NCI-H82 treated with DMSO at 0.1 percent for 48 hours (cell line): ENCODE data around the gene MANF.
"Not testable (repeated sequence)": the region's sequence is repeated elsewhere in the genome, so short reads cannot be mapped to it uniquely, and the experiment has no call there.

Experiments
- DNase-seq: peaks from one replicate; lab custom pipeline; 2025; ENCODE audit not compliant: unreplicated experiment; lab: John Stamatoyannopoulos, UW

MANF gene

GRCh38 chr3:51384726-51385473 lies at the start of gene MANF:
TSS of gene MANF (plus strand) at chr3:51385291. CDS start at chr3:51385343, 52 bp downstream.
- DNase-seq: peak; percentile 85

GRCh38 chr3:51336261-51336660 lies 48.8 kb upstream of the MANF start:
- no peak for DNase-seq

GRCh38 chr3:51337666-51338065 lies 47.4 kb upstream of the MANF start:
- no peak for DNase-seq

- no peak for DNase-seq
Observed at GRCh38 chr3:51338632-51339031, 46.5 kb upstream of the MANF start.

GRCh38 chr3:51340013-51340829 lies 44.9 kb upstream of the MANF start:
- DNase-seq: no peak

GRCh38 chr3:51340989-51341636 lies 44.0 kb upstream of the MANF start:
- no peak for DNase-seq

- no peak for DNase-seq
Observed at GRCh38 chr3:51343918-51344687, 41.0 kb upstream of the MANF start.

- no peak for DNase-seq
Observed at GRCh38 chr3:51350751-51351150, 34.3 kb upstream of the MANF start.

GRCh38 chr3:51353131-51353530 lies 32.0 kb upstream of the MANF start:
- DNase-seq: peak; percentile 92

GRCh38 chr3:51353691-51354090 lies 31.4 kb upstream of the MANF start:
- DNase-seq: peak; percentile 26

GRCh38 chr3:51354172-51354571 lies 30.9 kb upstream of the MANF start:
- DNase-seq: no peak

- no peak for DNase-seq
Observed at GRCh38 chr3:51354731-51355615, 30.1 kb upstream of the MANF start.

GRCh38 chr3:51355891-51356578 lies 29.1 kb upstream of the MANF start:
- no peak for DNase-seq

- no peak for DNase-seq
Observed at GRCh38 chr3:51357856-51358255, 27.2 kb upstream of the MANF start.

GRCh38 chr3:51358981-51359380 lies 26.1 kb upstream of the MANF start:
- no peak for DNase-seq

GRCh38 chr3:51360806-51361205 lies 24.3 kb upstream of the MANF start:
- DNase-seq: no peak

- no peak for DNase-seq
Observed at GRCh38 chr3:51361746-51362145, 23.3 kb upstream of the MANF start.

- DNase-seq: no peak
Observed at GRCh38 chr3:51362476-51362875, 22.6 kb upstream of the MANF start.

GRCh38 chr3:51368276-51368675 lies 16.8 kb upstream of the MANF start:
- not testable (repeated sequence) for DNase-seq
